Measurements from ENCODE around the gene TNFSF11. TPM values are rescaled to one million over a fixed set of nuclear protein-coding genes. Genes with fewer than 3 reads are reported as not detected.

The TNFSF11 gene
- total RNA-seq, 1 experiment from 2014 or later: 3.5 TPM

DNA sequence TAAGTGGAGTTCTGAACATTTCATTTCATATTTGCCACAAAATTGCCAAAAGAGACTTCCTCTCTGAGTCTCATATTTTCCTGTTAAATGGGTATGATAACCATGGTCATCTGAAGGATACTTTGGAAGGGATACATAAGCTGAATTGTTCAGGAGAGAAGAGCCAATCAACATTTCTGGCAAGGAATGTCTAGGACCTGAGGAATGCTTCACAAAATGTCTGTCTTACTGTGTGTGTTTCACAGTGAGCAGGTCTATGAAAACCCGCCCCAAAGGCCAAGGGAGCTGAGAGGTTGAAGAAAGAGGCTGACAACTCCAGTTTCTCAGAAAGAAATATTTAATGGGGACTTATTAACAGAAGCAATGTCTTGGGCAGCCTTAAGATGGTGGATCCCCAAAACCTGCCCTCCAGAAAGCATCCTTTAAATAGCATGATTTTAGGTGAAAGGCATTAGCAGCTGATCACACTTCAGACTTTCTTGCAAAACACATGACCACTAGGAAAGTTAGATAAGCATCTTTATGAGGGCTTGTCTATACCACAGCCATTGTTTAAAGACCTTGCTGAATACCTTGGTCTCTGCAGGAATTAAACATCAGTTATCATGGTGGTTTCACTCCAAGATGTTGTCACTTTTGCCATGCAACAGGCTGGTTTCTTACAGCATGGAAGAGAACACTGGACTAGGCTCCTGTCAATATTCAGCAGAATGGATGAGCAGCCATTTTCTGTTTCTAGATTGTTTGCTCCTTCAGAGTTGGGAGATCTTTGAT, 78.9 kb downstream of the TNFSF11 start:
- Histone ChIP-seq H2BK20ac (ENCODE audit: low read depth, low read length, poor library complexity, severe bottlenecking) (no peak overlapping the region), H3K9ac (ENCODE audit: extremely low read depth, insufficient read length, low read length) (no peak overlapping the region), H2BK120ac (ENCODE audit: low read depth, low read length, poor library complexity, severe bottlenecking) (no peak overlapping the region), H4K8ac (replicated peaks; ENCODE audit: insufficient read length, low read depth, low read length) (no peak overlapping the region), H3K79me2 (ENCODE audit: insufficient read depth, low read length) (no peaks in the 10 kb centered on the region), H2BK12ac (ENCODE audit: insufficient read length, low read depth, low read length) (no peak overlapping the region), H2BK5ac (ENCODE audit: insufficient read length, low read length) (no peak overlapping the region), H4K5ac (ENCODE audit: insufficient read length, low read depth, low read length) (no peak overlapping the region), H3K23me2 (ENCODE audit: insufficient read length, low read depth, low read length, poor library complexity, severe bottlenecking) (no peaks in the 10 kb centered on the region), H2AFZ (ENCODE audit: low read length) (no peak overlapping the region), H3K27me3 (ENCODE audit: insufficient read depth, low read length) (no peaks in the 10 kb centered on the region), H3K4me1 (ENCODE audit: insufficient read depth, low read length) (peaks cover 9% of the 10 kb centered on the region), H3T11ph (ENCODE audit: low read length) (no peak overlapping the region), H3K79me1 (ENCODE audit: insufficient read depth, low read depth, low read length, poor library complexity, severe bottlenecking) (no peaks in the 10 kb centered on the region), H3K56ac (ENCODE audit: insufficient read length, low read depth, low read length) (no peak overlapping the region), H3K4ac (ENCODE audit: low read depth, low read length) (no peak overlapping the region), H3K9me3 (ENCODE audit: control insufficient read depth, low read depth, low read length) (no peaks in the 10 kb centered on the region), H2BK15ac (ENCODE audit: low read depth, low read length) (no peak overlapping the region), H2AK5ac (ENCODE audit: insufficient read length, low read length) (no peak overlapping the region), H3K23ac (ENCODE audit: insufficient read length, low read depth, low read length) (no peak overlapping the region), H3K27ac (ENCODE audit: insufficient read length, low read depth, low read length) (no peak overlapping the region), H4K20me1 (ENCODE audit: control insufficient read depth, insufficient read depth, insufficient read length) (no peaks in the 10 kb centered on the region), H3K18ac (ENCODE audit: insufficient read length, low read depth, low read length) (no peak overlapping the region), H3K14ac (ENCODE audit: insufficient read depth, low read length) (no peak overlapping the region), H4K91ac (ENCODE audit: insufficient read length, low read depth, low read length) (no peak overlapping the region), H3K4me2 (ENCODE audit: insufficient read depth, insufficient read length, low read length) (no peak overlapping the region)
- H3K4me3 Mint-ChIP-seq: no peak overlapping the region
- no peak overlapping the region for H3K27ac Mint-ChIP-seq
- no peaks in the 10 kb centered on the region; a peak in 1 of 5 replicates for H3K9me3 Mint-ChIP-seq
- peaks cover 20 to 31% of the 10 kb centered on the region in 2 experiments for H3K4me1 Mint-ChIP-seq
- no peaks in the 10 kb centered on the region for H3K27me3 Mint-ChIP-seq (ENCODE audit: low read depth)
- TF ChIP-seq, protein P1, sequence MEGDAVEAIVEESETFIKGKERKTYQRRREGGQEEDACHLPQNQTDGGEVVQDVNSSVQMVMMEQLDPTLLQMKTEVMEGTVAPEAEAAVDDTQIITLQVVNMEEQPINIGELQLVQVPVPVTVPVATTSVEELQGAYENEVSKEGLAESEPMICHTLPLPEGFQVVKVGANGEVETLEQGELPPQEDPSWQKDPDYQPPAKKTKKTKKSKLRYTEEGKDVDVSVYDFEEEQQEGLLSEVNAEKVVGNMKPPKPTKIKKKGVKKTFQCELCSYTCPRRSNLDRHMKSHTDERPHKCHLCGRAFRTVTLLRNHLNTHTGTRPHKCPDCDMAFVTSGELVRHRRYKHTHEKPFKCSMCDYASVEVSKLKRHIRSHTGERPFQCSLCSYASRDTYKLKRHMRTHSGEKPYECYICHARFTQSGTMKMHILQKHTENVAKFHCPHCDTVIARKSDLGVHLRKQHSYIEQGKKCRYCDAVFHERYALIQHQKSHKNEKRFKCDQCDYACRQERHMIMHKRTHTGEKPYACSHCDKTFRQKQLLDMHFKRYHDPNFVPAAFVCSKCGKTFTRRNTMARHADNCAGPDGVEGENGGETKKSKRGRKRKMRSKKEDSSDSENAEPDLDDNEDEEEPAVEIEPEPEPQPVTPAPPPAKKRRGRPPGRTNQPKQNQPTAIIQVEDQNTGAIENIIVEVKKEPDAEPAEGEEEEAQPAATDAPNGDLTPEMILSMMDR (conservative IDR thresholded peaks at IDR 0.05): no peak
- no peak for DNase-seq
- no CpG with 5 or more reads among the region's 1 CpG for WGBS (ENCODE audit: extremely low coverage, insufficient read length, low lambda C conversion rate)
- no peaks in the 10 kb centered on the region for H3K36me3 Mint-ChIP-seq (ENCODE audit: insufficient read depth in 1 of 3, low read depth in 3 of 3)
